Measurements from ENCODE around the gene RBMX.
"Not testable (repeated sequence)": the region's sequence is repeated elsewhere in the genome, so short reads cannot be mapped to it uniquely, and the experiment has no call there.

DNA sequence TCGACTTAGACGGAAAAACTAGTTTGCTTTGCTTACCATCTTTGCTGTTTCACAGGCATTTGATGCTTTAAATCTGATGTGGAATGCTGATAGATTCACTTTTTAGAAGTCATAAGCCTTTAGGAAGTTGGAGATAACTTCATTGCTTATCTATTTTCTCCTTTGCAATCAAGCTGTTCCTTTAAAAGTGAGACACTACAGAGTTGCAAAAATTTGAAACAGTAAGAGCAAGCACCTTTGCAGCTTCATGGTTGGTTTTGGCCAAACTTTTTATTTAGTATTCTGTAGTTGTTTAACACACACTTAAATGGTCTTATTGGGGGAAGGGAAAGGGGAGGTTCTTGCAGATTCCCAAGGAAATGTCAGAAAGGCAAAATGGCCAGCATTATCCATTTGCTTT is 7.3 kb downstream of the RBMX start:
- TF ChIP-seq, protein P1, sequence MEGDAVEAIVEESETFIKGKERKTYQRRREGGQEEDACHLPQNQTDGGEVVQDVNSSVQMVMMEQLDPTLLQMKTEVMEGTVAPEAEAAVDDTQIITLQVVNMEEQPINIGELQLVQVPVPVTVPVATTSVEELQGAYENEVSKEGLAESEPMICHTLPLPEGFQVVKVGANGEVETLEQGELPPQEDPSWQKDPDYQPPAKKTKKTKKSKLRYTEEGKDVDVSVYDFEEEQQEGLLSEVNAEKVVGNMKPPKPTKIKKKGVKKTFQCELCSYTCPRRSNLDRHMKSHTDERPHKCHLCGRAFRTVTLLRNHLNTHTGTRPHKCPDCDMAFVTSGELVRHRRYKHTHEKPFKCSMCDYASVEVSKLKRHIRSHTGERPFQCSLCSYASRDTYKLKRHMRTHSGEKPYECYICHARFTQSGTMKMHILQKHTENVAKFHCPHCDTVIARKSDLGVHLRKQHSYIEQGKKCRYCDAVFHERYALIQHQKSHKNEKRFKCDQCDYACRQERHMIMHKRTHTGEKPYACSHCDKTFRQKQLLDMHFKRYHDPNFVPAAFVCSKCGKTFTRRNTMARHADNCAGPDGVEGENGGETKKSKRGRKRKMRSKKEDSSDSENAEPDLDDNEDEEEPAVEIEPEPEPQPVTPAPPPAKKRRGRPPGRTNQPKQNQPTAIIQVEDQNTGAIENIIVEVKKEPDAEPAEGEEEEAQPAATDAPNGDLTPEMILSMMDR (IDR thresholded peaks at IDR 0.05), result not testable (repeated sequence)
- not testable (repeated sequence) for TF ChIP-seq POLR2A (IDR thresholded peaks at IDR 0.05)

All from ovary (tissue), 3 donors.